Suprapubic skin (tissue), 3 donors: ENCODE results near the gene THBS3.

Experiments used
- CTCF ChIP-seq, 2 donors: fragments of 200-600 bp in 1 of 2; fragments of 450-650 bp in 1 of 2; sonication (generic) in 1 of 2; IDR thresholded peaks; one replicate each; pipeline ENCODE4 v1.5.1; 2016 to 2019; ENCODE audit warnings: antibody characterized with exemption in 2 of 2, mild to moderate bottlenecking in 1 of 2, moderate library complexity in 1 of 2
- POLR2A ChIP-seq, 2 donors: fragments of 450-650 bp; IDR thresholded peaks; one replicate each; pipeline ENCODE4 v1.6.1; 2017; ENCODE audit warnings: antibody characterized with exemption in 2 of 2, mild to moderate bottlenecking in 2 of 2, moderate library complexity in 2 of 2

GRCh38 chr1:155175281-155175926 is 32.3 kb downstream of the THBS3 start:
- no peak for TF ChIP-seq POLR2A (IDR thresholded peaks at IDR 0.05)
- no peak for TF ChIP-seq CTCF (IDR thresholded peaks at IDR 0.05)
